Cardiac septum (tissue), 1 donor: Measurements from ENCODE around the gene TPCN2. TPM values are rescaled to one million over a fixed set of nuclear protein-coding genes. Genes with fewer than 3 reads are reported as not detected.

ENCODE experiments used
- DNase-seq: peaks from one replicate; pipeline ENCODE4 v3.0.0-alpha.2; 2020; ENCODE audit warnings: low spot score
- intact Hi-C: fragments of 100-400 bp; cut with DNase I; formaldehyde crosslinking; loops from one replicate; pipeline ENCODE4 v1.14.0; 2022
- total RNA-seq: library from RNA; stranded (reverse); fragmentation: NEBNext Ultra II Directional; extraction: Animal tissue kit (Norgen Biotek cat#: 25700); gene quantifications from one replicate; pipeline ENCODE4 v1.2.1, GENCODE V29; 2021
- donor health status: DM: no; HTN: no; CAD: no.

TPCN2 gene
- total RNA-seq, 1 donor from 2014 or later: 12.5 TPM

- no peak for DNase-seq
- intact Hi-C loops: loop anchor here (10.0 kb wide), 1 partner anchor 181 kb away; the partner anchor contains the start of genes IGHMBP2 and MRPL21
These were observed 36.9 kb downstream of the TPCN2 start for GRCh38 chr11:69085490-69086095.

DNA sequence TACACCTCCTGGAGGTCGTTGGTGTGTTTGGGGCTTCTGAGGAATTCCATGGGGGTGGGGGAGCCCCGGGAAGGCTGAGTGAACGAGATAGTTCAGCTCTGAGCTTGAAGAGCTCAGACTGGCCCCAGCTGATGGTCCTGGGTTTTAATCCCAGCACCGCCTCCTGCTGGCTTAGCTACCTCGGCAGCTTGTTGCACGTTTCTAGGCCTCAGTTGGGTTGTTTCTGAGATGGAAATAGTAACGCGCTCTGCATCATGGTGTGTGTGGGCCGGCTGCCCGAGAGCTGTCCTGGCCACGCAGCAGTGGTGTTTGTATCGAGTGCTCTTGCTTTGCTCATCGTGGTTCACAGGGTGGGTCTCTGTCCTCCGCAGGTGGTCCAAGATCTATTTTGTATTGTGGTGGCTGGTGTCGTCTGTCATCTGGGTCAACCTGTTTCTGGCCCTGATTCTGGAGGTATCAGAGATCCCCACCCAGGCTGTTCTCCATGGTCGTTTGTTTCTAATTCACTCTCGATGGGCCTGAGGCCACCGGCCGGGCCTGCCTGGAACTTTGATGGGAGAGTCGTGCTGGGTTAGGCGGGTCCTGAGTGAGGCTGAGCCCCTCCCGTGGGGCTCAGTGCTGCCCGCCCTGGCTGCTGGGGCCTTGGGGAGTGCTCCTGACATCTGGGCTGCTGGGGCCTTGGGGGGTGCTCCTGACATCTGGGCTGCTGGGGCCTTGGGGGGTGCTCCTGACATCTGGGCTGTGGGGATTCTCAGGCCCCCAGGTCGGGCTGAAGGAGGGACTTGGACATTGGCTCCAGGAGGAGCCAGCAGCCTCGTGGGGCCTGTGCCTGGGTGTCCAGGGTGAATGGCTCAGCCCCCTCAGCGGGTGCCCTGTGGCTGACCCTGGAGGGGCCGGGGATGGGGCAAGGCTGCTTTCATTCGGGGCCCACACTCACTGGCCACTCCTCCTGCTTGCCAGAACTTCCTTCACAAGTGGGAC is 37.7 kb downstream of the TPCN2 start:
- DNase-seq: no peak
- intact Hi-C loops: loop anchor here (10.0 kb wide), 1 partner anchor 182 kb away; the partner anchor contains the start of genes IGHMBP2 and MRPL21

- no peak for DNase-seq
- intact Hi-C loops: loop anchor here (10.0 kb wide), 1 partner anchor 182 kb away; the partner anchor contains the start of genes IGHMBP2 and MRPL21
These were observed 38.4 kb downstream of the TPCN2 start for GRCh38 chr11:69087133-69087524.

DNA sequence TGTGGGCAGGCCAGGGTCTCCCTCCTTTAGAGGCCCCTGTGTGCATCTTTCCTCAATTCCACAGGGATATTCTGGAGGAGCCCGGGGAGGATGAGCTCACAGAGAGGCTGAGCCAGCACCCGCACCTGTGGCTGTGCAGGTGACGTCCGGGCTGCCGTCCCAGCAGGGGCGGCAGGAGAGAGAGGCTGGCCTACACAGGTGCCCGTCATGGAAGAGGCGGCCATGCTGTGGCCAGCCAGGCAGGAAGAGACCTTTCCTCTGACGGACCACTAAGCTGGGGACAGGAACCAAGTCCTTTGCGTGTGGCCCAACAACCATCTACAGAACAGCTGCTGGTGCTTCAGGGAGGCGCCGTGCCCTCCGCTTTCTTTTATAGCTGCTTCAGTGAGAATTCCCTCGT is 39.1 kb downstream of the TPCN2 start:
- intact Hi-C loops: loop anchor here (10.0 kb wide), 1 partner anchor 183 kb away; the partner anchor contains the start of genes IGHMBP2 and MRPL21
- no peak for DNase-seq

- DNase-seq: no peak
- intact Hi-C loops: loop anchor here (10.0 kb wide), 1 partner anchor 184 kb away; the partner anchor contains the start of genes IGHMBP2 and MRPL21
These were observed 40.0 kb downstream of the TPCN2 start for GRCh38 chr11:69088676-69089146.

DNA sequence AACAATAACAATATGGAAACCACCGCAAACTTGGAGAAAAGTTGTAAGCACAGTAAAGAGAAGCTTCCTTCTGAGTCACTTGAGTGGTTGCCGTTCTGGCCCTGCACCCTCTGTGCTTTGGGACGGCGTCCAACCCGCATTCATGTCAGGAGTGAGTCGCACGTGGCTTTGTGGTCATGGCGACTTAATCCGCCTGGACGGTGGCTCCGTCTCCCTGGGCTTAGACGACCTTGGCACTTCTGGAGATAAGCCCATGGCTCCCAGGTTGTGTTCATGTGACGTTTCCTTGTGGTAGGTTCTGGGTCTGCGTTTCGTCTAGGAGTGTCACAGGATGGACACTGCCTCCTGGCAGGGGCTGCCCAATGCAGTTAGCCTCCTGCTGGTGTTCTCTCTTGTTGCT is 40.5 kb downstream of the TPCN2 start:
- DNase-seq: no peak
- intact Hi-C loops: loop anchor here (10.0 kb wide), 1 partner anchor 184 kb away; the partner anchor contains the start of genes IGHMBP2 and MRPL21

DNA sequence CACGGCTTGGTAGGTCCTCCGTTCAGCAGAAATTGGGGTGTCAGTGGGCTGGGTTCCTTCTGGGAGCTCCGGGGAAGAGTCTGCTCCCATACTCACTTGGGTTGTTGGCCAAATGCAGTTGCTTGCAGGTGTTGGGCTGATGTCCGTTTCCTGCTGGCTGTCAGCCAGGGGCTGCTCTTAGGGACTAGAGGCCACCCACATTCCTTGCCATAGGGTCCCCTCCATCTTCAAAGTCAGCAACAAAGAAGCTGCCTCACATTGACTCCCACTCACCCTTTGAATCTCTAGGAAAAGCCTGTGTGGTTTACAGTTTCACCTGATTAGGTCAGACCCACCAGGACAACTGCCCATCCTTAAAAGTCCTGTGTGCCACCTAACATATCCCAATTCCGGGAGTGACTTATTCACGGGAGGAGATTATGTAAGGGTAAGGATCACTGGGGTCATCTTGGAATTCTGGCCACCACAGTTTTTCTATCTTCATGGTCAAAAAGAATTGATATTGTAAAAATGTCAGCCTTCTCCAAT is 43.0 kb downstream of the TPCN2 start:
- no peak for DNase-seq
- intact Hi-C loops: no loop called here

- intact Hi-C loops: no loop called here
- no peak for DNase-seq
These were observed 43.5 kb downstream of the TPCN2 start for GRCh38 chr11:69092263-69092662.

DNA sequence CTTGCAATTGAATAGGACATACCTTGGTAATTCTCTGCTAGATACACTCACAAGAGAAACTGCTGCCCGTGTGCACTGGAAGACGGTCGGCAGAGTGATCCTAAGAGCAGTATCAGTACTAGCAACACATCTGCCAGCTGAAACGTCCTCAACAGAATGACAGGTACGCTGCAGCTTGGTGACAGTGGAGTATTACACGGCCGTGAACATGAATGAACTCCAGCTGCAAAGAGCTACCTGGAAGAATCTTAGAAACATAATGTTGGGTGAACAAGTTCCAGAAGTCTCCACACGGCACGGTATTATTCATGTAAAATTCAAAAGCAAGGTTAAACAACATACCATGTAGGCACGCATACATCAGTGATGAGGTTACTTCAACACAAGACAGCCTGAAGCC is 44.4 kb downstream of the TPCN2 start:
- DNase-seq: no peak
- intact Hi-C loops: no loop called here

GRCh38 chr11:69094111-69094914 is 45.6 kb downstream of the TPCN2 start:
- no peak for DNase-seq
- intact Hi-C loops: no loop called here

- no peak for DNase-seq
- intact Hi-C loops: no loop called here
These were observed 46.2 kb downstream of the TPCN2 start for GRCh38 chr11:69094915-69095290.

- no peak for DNase-seq
- intact Hi-C loops: no loop called here
These were observed 46.6 kb downstream of the TPCN2 start for GRCh38 chr11:69095300-69095699.

DNA sequence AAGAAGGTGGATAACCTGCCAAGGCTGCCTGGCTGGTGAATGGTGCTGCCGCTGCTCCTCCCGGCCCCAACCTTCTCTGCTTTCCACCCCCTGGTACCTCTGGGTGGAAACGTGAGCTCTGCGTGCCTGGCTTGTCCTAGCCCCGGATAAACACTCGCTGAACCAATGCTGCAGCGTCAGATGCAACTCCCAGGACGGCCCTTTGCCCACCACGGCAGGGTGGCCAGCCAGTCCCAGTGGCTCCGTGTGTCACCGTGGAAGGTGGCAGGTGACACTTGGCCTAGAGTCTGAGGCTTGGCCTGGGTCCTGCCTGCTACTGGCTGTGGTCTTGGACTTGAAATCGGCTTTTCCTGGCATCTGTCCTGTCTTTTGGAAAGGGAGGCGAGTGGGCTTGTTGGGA is 47.7 kb downstream of the TPCN2 start:
- DNase-seq: no peak
- intact Hi-C loops: no loop called here

DNA sequence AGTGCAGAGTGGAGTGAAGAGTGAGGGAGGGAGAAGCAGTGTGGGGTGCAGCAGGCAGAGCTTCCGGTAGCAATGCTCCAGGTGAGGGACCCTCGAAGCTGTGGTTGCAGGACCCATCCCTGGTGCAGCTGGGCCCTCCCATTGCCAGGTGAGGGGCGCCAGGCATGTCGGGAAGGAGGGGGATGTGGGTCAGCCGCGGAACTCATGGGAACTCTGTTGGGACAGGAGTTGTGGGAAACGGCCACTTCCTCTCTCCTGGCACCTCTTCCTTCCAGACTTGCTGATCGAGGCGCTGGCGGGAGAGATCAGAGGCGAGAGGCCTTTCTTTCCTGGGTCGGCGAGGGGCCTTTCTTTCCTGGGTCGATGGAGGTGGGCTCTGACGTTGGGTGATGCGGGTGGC is 48.5 kb downstream of the TPCN2 start:
- intact Hi-C loops: no loop called here
- no peak for DNase-seq

- DNase-seq: no peak
- intact Hi-C loops: no loop called here
These were observed 50.4 kb downstream of the TPCN2 start for GRCh38 chr11:69099180-69099579.

- DNase-seq: no peak
- intact Hi-C loops: loop anchor here (1.0 to 5.0 kb wide), 4 partner anchors 67 to 570 kb away; no protein-coding TSS in a partner anchor
These were observed 51.9 kb downstream of the TPCN2 start for GRCh38 chr11:69100454-69101114.

DNA sequence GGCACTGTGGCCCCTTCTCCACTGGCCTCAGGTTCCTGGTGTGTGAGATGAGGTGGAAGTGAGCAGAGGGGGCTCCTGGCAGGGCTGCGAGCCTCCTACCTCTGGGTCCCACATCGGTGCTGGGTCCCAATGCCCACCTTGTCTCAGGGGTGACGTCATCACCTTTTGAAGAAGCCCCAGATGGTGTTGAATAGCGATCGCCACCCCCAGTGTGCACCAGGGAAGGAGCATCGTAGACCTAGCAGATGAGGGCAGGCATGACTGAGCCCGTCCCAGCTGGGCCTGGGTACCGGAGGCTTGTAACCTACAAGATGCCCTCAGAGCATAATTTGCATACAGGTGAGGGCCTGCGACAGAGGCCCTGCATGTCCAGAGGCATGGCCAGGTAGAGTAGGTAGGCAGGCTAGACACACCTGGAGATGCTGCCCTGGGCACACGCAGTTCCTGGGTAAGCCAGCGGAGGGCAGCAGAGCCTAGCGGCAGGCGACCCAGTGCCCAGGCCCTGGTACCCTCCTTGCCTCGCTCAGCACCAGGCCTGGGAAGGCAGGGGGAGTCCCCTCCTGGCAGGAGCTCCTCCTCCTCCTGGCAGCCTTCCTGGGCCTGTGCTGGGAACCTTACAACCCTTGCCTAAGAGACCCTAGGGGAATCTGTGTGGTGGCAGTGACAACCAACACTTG is 52.5 kb downstream of the TPCN2 start:
- DNase-seq: no peak
- intact Hi-C loops: loop anchor here (1.0 to 5.0 kb wide), 4 partner anchors 66 to 570 kb away; no protein-coding TSS in a partner anchor
